PC-9 (cell line): ENCODE data around the gene SPATA16.

Source experiments
- CTCF ChIP-seq: fragments of 200-600 bp; sonication (generic); conservative IDR thresholded peaks from 2 replicates; pipeline ENCODE4 v1.6.1; 2017; ENCODE audit warnings: mixed run types, antibody characterized with exemption, mild to moderate bottlenecking, moderate library complexity
- EZH2 ChIP-seq: fragments of 200-600 bp; sonication (generic); IDR thresholded peaks from 2 replicates; pipeline ENCODE4 v1.8.0; 2017; ENCODE audit warnings: antibody characterized with exemption, low read depth

- TF ChIP-seq CTCF = no peak
- TF ChIP-seq EZH2 = no peak
Observed at GRCh38 chr3:173007079-173007723, 133.8 kb downstream of the SPATA16 start.
